Transverse colon (tissue), 4 donors: ENCODE data around the gene FOS.

Experiments used
- CTCF ChIP-seq, 5 experiments: fragments of 200-600 bp in 3 of 5; fragments of 450-650 bp in 2 of 5; sonication (generic) in 3 of 5; IDR thresholded peaks; 1 replicate in 2 of 5; 2 replicates in 3 of 5; pipeline ENCODE4 v1.5.1; 2016 to 2017; ENCODE audit warnings: antibody characterized with exemption in 5 of 5, inconsistent platforms in 3 of 5, mild to moderate bottlenecking in 2 of 5, moderate library complexity in 1 of 5
- POLR2A ChIP-seq: fragments of 450-650 bp; IDR thresholded peaks from one replicate; pipeline ENCODE4 v1.6.1; 2016; ENCODE audit warnings: antibody characterized with exemption, mild to moderate bottlenecking, moderate library complexity
- POLR2AphosphoS5 ChIP-seq, 3 donors: sonication (generic); formaldehyde crosslinking; IDR thresholded peaks; one replicate each; pipeline ENCODE4 v1.6.1; 2016; ENCODE audit warnings: antibody characterized with exemption in 3 of 3

GRCh38 chr14:75322746-75323145 lies 44.1 kb downstream of the FOS start:
- TF ChIP-seq POLR2A: no peak
- no peak for TF ChIP-seq CTCF (IDR thresholded peaks at IDR 0.05)
- TF ChIP-seq POLR2AphosphoS5 (IDR thresholded peaks at IDR 0.05): no peak
